HepG2 (cell line): ENCODE results near the gene MICAL3. TPM values are rescaled to one million over a fixed set of nuclear protein-coding genes. Genes with fewer than 3 reads are reported as not detected.

Source experiments
- AHDC1 ChIP-seq: sonication (generic); formaldehyde crosslinking; IDR thresholded peaks from 2 replicates; pipeline ENCODE4 v1.5.1; 2020; ENCODE audit warnings: mild to moderate bottlenecking, missing genetic modification reagents, borderline replicate concordance
- ARNT2 ChIP-seq: sonication (generic); formaldehyde crosslinking; IDR thresholded peaks from 2 replicates; pipeline ENCODE4 v1.8.0; 2022; ENCODE audit warnings: mild to moderate bottlenecking, low read depth, missing genetic modification reagents, moderate library complexity
- BRCA1 ChIP-seq: sonication (generic); formaldehyde crosslinking; IDR thresholded peaks from 2 replicates; pipeline ENCODE4 v1.4.0; 2020; ENCODE audit warnings: missing genetic modification reagents
- DMTF1 ChIP-seq: sonication (generic); formaldehyde crosslinking; IDR thresholded peaks from 2 replicates; pipeline ENCODE4 v1.4.0; 2020; ENCODE audit warnings: mild to moderate bottlenecking, missing genetic modification reagents
- ERF ChIP-seq: IDR thresholded peaks from 2 replicates; pipeline ENCODE4 v1.6.1; 2018; ENCODE audit warnings: missing biosample characterization, missing genetic modification reagents
- FUBP1 ChIP-seq: sonication (generic); formaldehyde crosslinking; IDR thresholded peaks from 2 replicates; pipeline ENCODE4 v1.5.1; 2020; ENCODE audit warnings: missing genetic modification reagents, mild to moderate bottlenecking, borderline replicate concordance
- HNF4A ChIP-seq: sonication (generic); formaldehyde crosslinking; IDR thresholded peaks from 2 replicates; pipeline ENCODE4 v1.4.0; 2020; ENCODE audit warnings: missing genetic modification reagents
- KLF6 ChIP-seq: IDR thresholded peaks from 2 replicates; pipeline ENCODE4 v1.8.0; 2016; ENCODE audit warnings: missing biosample characterization, missing genetic modification reagents
- KMT2B ChIP-seq: IDR thresholded peaks from 2 replicates; pipeline ENCODE4 v1.6.1; 2016; ENCODE audit warnings: missing genetic modification reagents, missing compliant biosample characterization
- NCOR1 ChIP-seq: fragments of 200-600 bp; sonication (generic); IDR thresholded peaks from 2 replicates; pipeline ENCODE4 v1.7.0; 2017; ENCODE audit warnings: antibody characterized with exemption, low read length, borderline replicate concordance
- NFIC ChIP-seq: IDR thresholded peaks from 2 replicates; pipeline ENCODE4 v1.6.1; 2012; ENCODE audit warnings: mild to moderate bottlenecking, low read length, inconsistent platforms
- PATZ1 ChIP-seq: sonication (generic); formaldehyde crosslinking; IDR thresholded peaks from 2 replicates; pipeline ENCODE4 v1.4.0; 2020; ENCODE audit warnings: missing genetic modification reagents
- SKIL ChIP-seq: sonication (generic); formaldehyde crosslinking; IDR thresholded peaks from 2 replicates; pipeline ENCODE4 v1.8.0; 2022; ENCODE audit warnings: missing genetic modification reagents, mild to moderate bottlenecking, moderate library complexity, borderline replicate concordance
- ZFP36L2 ChIP-seq: sonication (generic); formaldehyde crosslinking; IDR thresholded peaks from 2 replicates; pipeline ENCODE4 v1.4.0; 2020; ENCODE audit warnings: missing genetic modification reagents
- ZNF234 ChIP-seq: sonication (generic); formaldehyde crosslinking; conservative IDR thresholded peaks from 2 replicates; pipeline ENCODE4 v1.5.1; 2020; ENCODE audit warnings: mild to moderate bottlenecking, missing genetic modification reagents
- polyA plus RNA-seq, 8 experiments: library from polyadenylated mRNA; depleted of rRNA in 3 of 8; stranded (reverse) in 7 of 8; unstranded in 1 of 8; fragments of >200 nt; fragmentation: Illumina TruSeq in 4 of 8; extraction: Trizol in 4 of 8; gene quantifications; 2 replicates each; pipeline versions ENCODE4 v1.2.1 to v1.2.3, GENCODE V29; 2011 to 2016; ENCODE audit warnings: low read depth in 4 of 8, missing spikeins in 1 of 8, mixed read lengths in 1 of 8; ENCODE audit not compliant: insufficient read depth in 1 of 8
- total RNA-seq, 5 experiments: library from RNA; depleted of rRNA; stranded (reverse); fragments of >200 nt; fragmentation: Illumina TruSeq; extraction: Trizol; gene quantifications; 2 replicates each; pipeline ENCODE4 v1.2.3, GENCODE V29; 2016; ENCODE audit warnings: low read depth in 1 of 5

The MICAL3 gene
- total and polyA plus RNA-seq, 2 of the 13 experiments (the other 11 are each of a cell fraction or from before 2014, with no cell fraction given) = 5.3 to 12.5 TPM

- TF ChIP-seq SKIL (CRISPR knock-in tag) (no peak), KMT2B (no peak), BRCA1 (no peak), ZFP36L2 (CRISPR knock-in tag) (no peak), FUBP1 (CRISPR knock-in tag) (no peak), DMTF1 (CRISPR knock-in tag) (no peak), PATZ1 (CRISPR knock-in tag) (peak; percentile 61; the same call in 1 of the 2 replicates), KLF6 (CRISPR knock-in tag) (no peak), HNF4A (CRISPR knock-in tag) (no peak), AHDC1 (CRISPR knock-in tag) (no peak), NCOR1 (no peak), ZNF234 (no peak), ARNT2 (CRISPR knock-in tag) (no peak), NFIC (no peak), ERF (CRISPR knock-in tag) (peak; percentile 40; the same call in 1 of the 2 replicates)
Measured at GRCh38 chr22:17781319-17782031, 242.9 kb downstream of the MICAL3 start (continued).
